ENCODE measurements around the gene CHI3L1. TPM values are rescaled to one million over a fixed set of nuclear protein-coding genes. Genes with fewer than 3 reads are reported as not detected.

The CHI3L1 gene
- total and polyA plus RNA-seq, 4 donors: 5.0 to 34.7 (median 15.9) TPM

DNA sequence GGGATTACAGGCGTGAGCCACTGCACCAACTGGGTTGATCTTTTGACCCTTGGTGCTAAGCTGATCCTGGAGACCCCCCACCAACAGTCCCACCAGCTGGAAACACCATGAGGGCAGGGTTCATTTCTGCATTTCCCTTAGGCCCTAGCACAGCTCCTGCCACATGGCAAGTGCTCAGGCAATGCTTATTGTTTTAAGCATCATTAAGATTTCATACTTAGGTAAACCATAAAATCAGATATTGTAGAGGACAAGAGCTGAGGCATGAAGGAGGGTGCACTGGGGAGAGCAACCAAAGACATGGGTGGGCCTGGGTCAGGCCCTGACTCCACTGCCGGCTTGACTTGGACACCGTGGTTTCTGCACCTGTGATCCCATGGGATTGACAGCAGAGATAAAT, 25.3 kb upstream of the CHI3L1 start:
- H3K9me3 ChIP-seq (ENCODE audit: control insufficient read depth in 4 of 4, low read length in 3 of 4): no peaks in the 10 kb centered on the region
- no peaks in the 10 kb centered on the region for H3K36me3 ChIP-seq (ENCODE audit: control insufficient read depth in 4 of 4, insufficient read depth in 3 of 4, low read depth in 1 of 4, low read length in 3 of 4)
- H3K27me3 ChIP-seq (ENCODE audit: control insufficient read depth in 4 of 4, insufficient read depth in 4 of 4, low read length in 3 of 4): no peaks in the 10 kb centered on the region
- TF ChIP-seq TAF1 (conservative IDR thresholded peaks at IDR 0.05) (no peak), HNF4A (conservative IDR thresholded peaks at IDR 0.05) (no peak), JUND (IDR thresholded peaks at IDR 0.05) (no peak), FOXA1 (IDR thresholded peaks at IDR 0.05) (no peak), RXRA (IDR thresholded peaks at IDR 0.05) (no peak)
- TF ChIP-seq, protein P1, sequence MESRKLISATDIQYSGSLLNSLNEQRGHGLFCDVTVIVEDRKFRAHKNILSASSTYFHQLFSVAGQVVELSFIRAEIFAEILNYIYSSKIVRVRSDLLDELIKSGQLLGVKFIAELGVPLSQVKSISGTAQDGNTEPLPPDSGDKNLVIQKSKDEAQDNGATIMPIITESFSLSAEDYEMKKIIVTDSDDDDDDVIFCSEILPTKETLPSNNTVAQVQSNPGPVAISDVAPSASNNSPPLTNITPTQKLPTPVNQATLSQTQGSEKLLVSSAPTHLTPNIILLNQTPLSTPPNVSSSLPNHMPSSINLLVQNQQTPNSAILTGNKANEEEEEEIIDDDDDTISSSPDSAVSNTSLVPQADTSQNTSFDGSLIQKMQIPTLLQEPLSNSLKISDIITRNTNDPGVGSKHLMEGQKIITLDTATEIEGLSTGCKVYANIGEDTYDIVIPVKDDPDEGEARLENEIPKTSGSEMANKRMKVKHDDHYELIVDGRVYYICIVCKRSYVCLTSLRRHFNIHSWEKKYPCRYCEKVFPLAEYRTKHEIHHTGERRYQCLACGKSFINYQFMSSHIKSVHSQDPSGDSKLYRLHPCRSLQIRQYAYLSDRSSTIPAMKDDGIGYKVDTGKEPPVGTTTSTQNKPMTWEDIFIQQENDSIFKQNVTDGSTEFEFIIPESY (IDR thresholded peaks at IDR 0.05): no peak
- no peak overlapping the region for H3K9ac ChIP-seq (ENCODE audit: low read depth in 1 of 2, low read length in 2 of 2)
- no peak for DNase-seq (ENCODE audit: low spot score)
- H3K27ac ChIP-seq (ENCODE audit: low read depth in 1 of 2, low read length in 2 of 2): no peak overlapping the region
- no peaks in the 10 kb centered on the region for H3K4me1 ChIP-seq (ENCODE audit: control insufficient read depth in 4 of 4, insufficient read depth in 4 of 4, low read length in 3 of 4)
- no peak overlapping the region for H3K4me3 ChIP-seq (ENCODE audit: low read depth in 1 of 3, low read length in 3 of 3)
- 96% methylated on average over 3 of the region's 3 CpGs for WGBS

DNA sequence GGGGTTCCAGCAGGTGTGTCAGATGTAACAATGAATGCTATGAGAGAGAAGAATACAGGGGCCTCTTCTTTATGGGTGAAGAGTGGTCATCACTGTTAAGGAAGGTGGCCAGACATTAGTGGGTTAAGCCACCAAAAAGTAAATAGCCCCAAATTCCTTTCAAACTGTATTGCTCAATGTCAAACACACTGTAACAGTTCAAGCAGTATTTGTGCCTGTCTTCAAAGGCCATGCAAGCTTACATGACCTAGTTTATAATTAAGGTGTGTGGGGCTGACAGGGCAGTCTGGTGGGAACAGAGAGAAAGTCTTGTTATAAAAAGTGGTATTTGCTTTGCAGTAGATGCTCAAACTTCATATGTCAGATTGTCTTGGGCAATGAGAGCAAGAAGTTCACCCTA, 24.5 kb upstream of the CHI3L1 start:
- Histone ChIP-seq H3K27ac (ENCODE audit: low read depth in 1 of 2, low read length in 2 of 2) (no peak overlapping the region), H3K4me1 (ENCODE audit: control insufficient read depth in 4 of 4, insufficient read depth in 4 of 4, low read length in 3 of 4) (no peaks in the 10 kb centered on the region), H3K9ac (ENCODE audit: low read depth in 1 of 2, low read length in 2 of 2) (no peak overlapping the region), H3K27me3 (ENCODE audit: control insufficient read depth in 4 of 4, insufficient read depth in 4 of 4, low read length in 3 of 4) (no peaks in the 10 kb centered on the region), H3K36me3 (ENCODE audit: control insufficient read depth in 4 of 4, insufficient read depth in 3 of 4, low read depth in 1 of 4, low read length in 3 of 4) (no peaks in the 10 kb centered on the region), H3K4me3 (ENCODE audit: low read depth in 1 of 3, low read length in 3 of 3) (no peak overlapping the region), H3K9me3 (ENCODE audit: control insufficient read depth in 4 of 4, low read length in 3 of 4) (no peaks in the 10 kb centered on the region)
- TF ChIP-seq, protein P2, sequence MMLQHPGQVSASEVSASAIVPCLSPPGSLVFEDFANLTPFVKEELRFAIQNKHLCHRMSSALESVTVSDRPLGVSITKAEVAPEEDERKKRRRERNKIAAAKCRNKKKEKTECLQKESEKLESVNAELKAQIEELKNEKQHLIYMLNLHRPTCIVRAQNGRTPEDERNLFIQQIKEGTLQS (IDR thresholded peaks at IDR 0.05): no peak
- TF ChIP-seq, protein P1 (IDR thresholded peaks at IDR 0.05): no peak
- TF ChIP-seq FOXA2 (IDR thresholded peaks at IDR 0.05) (no peak), RXRA (IDR thresholded peaks at IDR 0.05) (no peak), HNF4G (IDR thresholded peaks at IDR 0.05) (no peak), EGR1 (IDR thresholded peaks at IDR 0.05; ENCODE audit: low read depth in 2 of 2) (no peak), NR2F2 (IDR thresholded peaks at IDR 0.05) (no peak), RAD21 (IDR thresholded peaks at IDR 0.05) (no peak), TAF1 (conservative IDR thresholded peaks at IDR 0.05) (no peak), GABPA (IDR thresholded peaks at IDR 0.05 in 1 of 2, conservative IDR thresholded peaks at IDR 0.05 in 1 of 2) (no peak), SP1 (IDR thresholded peaks at IDR 0.05) (no peak)
- TF ChIP-seq, protein P3, sequence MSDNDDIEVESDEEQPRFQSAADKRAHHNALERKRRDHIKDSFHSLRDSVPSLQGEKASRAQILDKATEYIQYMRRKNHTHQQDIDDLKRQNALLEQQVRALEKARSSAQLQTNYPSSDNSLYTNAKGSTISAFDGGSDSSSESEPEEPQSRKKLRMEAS (IDR thresholded peaks at IDR 0.05): no peak
- no peak for DNase-seq (ENCODE audit: low spot score)

DNA sequence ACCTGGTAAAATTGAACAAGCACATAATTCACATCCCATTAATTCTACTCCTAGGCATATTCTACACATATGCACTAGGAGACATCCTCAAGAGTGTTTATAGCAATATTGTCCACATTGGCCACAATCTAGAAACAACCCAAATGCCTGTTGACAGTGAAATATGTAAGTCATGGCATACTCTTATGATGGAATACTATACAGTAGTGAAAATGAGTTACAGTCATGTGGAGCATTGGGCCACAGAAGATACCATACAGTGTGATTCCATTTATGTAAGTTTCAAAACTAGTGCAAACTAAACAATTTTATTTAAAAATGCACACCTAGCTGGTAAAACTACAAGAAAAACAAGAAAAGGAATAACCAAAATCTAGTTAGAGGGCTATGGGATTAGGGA, 23.8 kb upstream of the CHI3L1 start:
- TF ChIP-seq HNF4G (IDR thresholded peaks at IDR 0.05): no peak
- TF ChIP-seq YY1 (IDR thresholded peaks at IDR 0.05): no peak
- no peak for TF ChIP-seq NR2F2 (IDR thresholded peaks at IDR 0.05)
- no peak overlapping the region for H3K4me3 ChIP-seq (ENCODE audit: low read depth in 1 of 3, low read length in 3 of 3)
- no peaks in the 10 kb centered on the region for H3K9me3 ChIP-seq (ENCODE audit: control insufficient read depth in 4 of 4, low read length in 3 of 4)
- H3K27me3 ChIP-seq (ENCODE audit: control insufficient read depth in 4 of 4, insufficient read depth in 4 of 4, low read length in 3 of 4): no peaks in the 10 kb centered on the region
- no peaks in the 10 kb centered on the region for H3K4me1 ChIP-seq (ENCODE audit: control insufficient read depth in 4 of 4, insufficient read depth in 4 of 4, low read length in 3 of 4)
- no peak for DNase-seq (ENCODE audit: low spot score)
- no peak overlapping the region for H3K27ac ChIP-seq (ENCODE audit: low read depth in 1 of 2, low read length in 2 of 2)
- H3K9ac ChIP-seq (ENCODE audit: low read depth in 1 of 2, low read length in 2 of 2): no peak overlapping the region
- H3K36me3 ChIP-seq (ENCODE audit: control insufficient read depth in 4 of 4, insufficient read depth in 3 of 4, low read depth in 1 of 4, low read length in 3 of 4): no peaks in the 10 kb centered on the region
